DND-41 (cell line): ENCODE data around the gene PRR36.

ENCODE experiments used
- EZH2 ChIP-seq: IDR thresholded peaks from 3 replicates; pipeline ENCODE4 v1.6.1; 2012; ENCODE audit warnings: borderline replicate concordance, low read depth, mild to moderate bottlenecking, moderate library complexity, low read length, inconsistent platforms; ENCODE audit not compliant: severe bottlenecking
- TF ChIP-seq, protein P1 (sequence below): IDR thresholded peaks from 2 replicates; pipeline ENCODE4 v1.5.1; 2012; ENCODE audit warnings: borderline replicate concordance, low read length, moderate library complexity, mild to moderate bottlenecking; ENCODE audit not compliant: poor library complexity, severe bottlenecking; ENCODE audit errors: extremely low read depth

- TF ChIP-seq, protein P1, sequence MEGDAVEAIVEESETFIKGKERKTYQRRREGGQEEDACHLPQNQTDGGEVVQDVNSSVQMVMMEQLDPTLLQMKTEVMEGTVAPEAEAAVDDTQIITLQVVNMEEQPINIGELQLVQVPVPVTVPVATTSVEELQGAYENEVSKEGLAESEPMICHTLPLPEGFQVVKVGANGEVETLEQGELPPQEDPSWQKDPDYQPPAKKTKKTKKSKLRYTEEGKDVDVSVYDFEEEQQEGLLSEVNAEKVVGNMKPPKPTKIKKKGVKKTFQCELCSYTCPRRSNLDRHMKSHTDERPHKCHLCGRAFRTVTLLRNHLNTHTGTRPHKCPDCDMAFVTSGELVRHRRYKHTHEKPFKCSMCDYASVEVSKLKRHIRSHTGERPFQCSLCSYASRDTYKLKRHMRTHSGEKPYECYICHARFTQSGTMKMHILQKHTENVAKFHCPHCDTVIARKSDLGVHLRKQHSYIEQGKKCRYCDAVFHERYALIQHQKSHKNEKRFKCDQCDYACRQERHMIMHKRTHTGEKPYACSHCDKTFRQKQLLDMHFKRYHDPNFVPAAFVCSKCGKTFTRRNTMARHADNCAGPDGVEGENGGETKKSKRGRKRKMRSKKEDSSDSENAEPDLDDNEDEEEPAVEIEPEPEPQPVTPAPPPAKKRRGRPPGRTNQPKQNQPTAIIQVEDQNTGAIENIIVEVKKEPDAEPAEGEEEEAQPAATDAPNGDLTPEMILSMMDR, result no peak
- no peak for TF ChIP-seq EZH2
Observed at GRCh38 chr19:7881910-7882309, 7.7 kb upstream of the PRR36 start.
